HEK293T (cell line): ENCODE results near the gene ACSF3.

Experiments used
- CTCF ChIA-PET: fragments of 350-600 bp; formaldehyde crosslinking; extraction: SDS; loops from one replicate; lab custom pipeline; 2021; ENCODE audit warnings: antibody characterized with exemption, inconsistent platforms; lab: Yijun Ruan, JAX
- POLR2A ChIA-PET: fragments of 350-600 bp; formaldehyde crosslinking; extraction: SDS; loops from one replicate; lab custom pipeline; 2020; ENCODE audit warnings: antibody characterized with exemption, inconsistent platforms; lab: Yijun Ruan, JAX
- DNase-seq: peaks from one replicate; pipeline ENCODE4 v3.0.0; 2012; ENCODE audit warnings: mixed read lengths; ENCODE audit errors: extremely low spot score
- ARNT ChIP-seq: fragments of 450-650 bp; IDR thresholded peaks from 2 replicates; pipeline ENCODE4 v1.6.1; 2017; ENCODE audit warnings: mild to moderate bottlenecking
- BHLHE40 ChIP-seq: fragments of 450-650 bp; IDR thresholded peaks from 2 replicates; pipeline ENCODE4 v1.6.1; 2016; ENCODE audit warnings: mild to moderate bottlenecking, moderate library complexity, borderline replicate concordance
- CTBP1 ChIP-seq: fragments of 450-650 bp; IDR thresholded peaks from 2 replicates; pipeline ENCODE4 v1.6.1; 2016; ENCODE audit warnings: borderline replicate concordance
- ELF4 ChIP-seq: fragments of 450-650 bp; IDR thresholded peaks from 2 replicates; pipeline ENCODE4 v1.6.1; 2017; ENCODE audit warnings: antibody characterized with exemption
- FOXA1 ChIP-seq: fragments of 450-650 bp; IDR thresholded peaks from 2 replicates; pipeline ENCODE4 v1.6.1; 2016; ENCODE audit warnings: mild to moderate bottlenecking
- FOXK2 ChIP-seq: fragments of 450-650 bp; IDR thresholded peaks from 2 replicates; pipeline ENCODE4 v1.6.1; 2016; ENCODE audit warnings: mild to moderate bottlenecking
- FOXM1 ChIP-seq: fragments of 450-650 bp; IDR thresholded peaks from 2 replicates; pipeline ENCODE4 v1.6.1; 2017; ENCODE audit warnings: mild to moderate bottlenecking, borderline replicate concordance
- HDGF ChIP-seq: fragments of 450-650 bp; IDR thresholded peaks from 2 replicates; pipeline ENCODE4 v1.6.1; 2017; ENCODE audit warnings: antibody characterized with exemption, borderline replicate concordance
- L3MBTL2 ChIP-seq: fragments of 450-650 bp; conservative IDR thresholded peaks from 2 replicates; pipeline ENCODE4 v1.6.1; 2016; ENCODE audit warnings: mild to moderate bottlenecking
- LEF1 ChIP-seq: fragments of 450-650 bp; IDR thresholded peaks from 2 replicates; pipeline ENCODE4 v1.6.1; 2017; ENCODE audit warnings: mild to moderate bottlenecking, borderline replicate concordance
- NFRKB ChIP-seq: fragments of 450-650 bp; IDR thresholded peaks from 2 replicates; pipeline ENCODE4 v1.6.1; 2016; ENCODE audit warnings: mild to moderate bottlenecking, moderate library complexity
- PKNOX1 ChIP-seq: fragments of 450-650 bp; IDR thresholded peaks from 2 replicates; pipeline ENCODE4 v1.6.1; 2016
- SP1 ChIP-seq: fragments of 450-650 bp; IDR thresholded peaks from 2 replicates; pipeline ENCODE4 v1.6.1; 2017
- SUZ12 ChIP-seq: fragments of 450-650 bp; IDR thresholded peaks from 2 replicates; pipeline ENCODE4 v1.6.1; 2016; ENCODE audit warnings: mild to moderate bottlenecking
- TARDBP ChIP-seq: fragments of 450-650 bp; IDR thresholded peaks from 2 replicates; pipeline ENCODE4 v1.6.1; 2016
- ZNF384 ChIP-seq: fragments of 450-650 bp; IDR thresholded peaks from 2 replicates; pipeline ENCODE4 v1.6.1; 2016

The ACSF3 gene

GRCh38 chr16:89122322-89122851 is 28.7 kb downstream of the ACSF3 start:
- ChIA-PET POLR2A (no interaction called here), CTCF (no interaction called here)
- no peak for DNase-seq
- no peak for TF ChIP-seq L3MBTL2
- no peak for TF ChIP-seq ELF4
- TF ChIP-seq BHLHE40 = no peak
- TF ChIP-seq SP1 = no peak
- no peak for TF ChIP-seq FOXM1
- TF ChIP-seq FOXK2 = no peak
- no peak for TF ChIP-seq LEF1
- no peak for TF ChIP-seq SUZ12
- TF ChIP-seq PKNOX1 = no peak
- no peak for TF ChIP-seq HDGF
- no peak for TF ChIP-seq FOXA1
- TF ChIP-seq NFRKB = no peak
- TF ChIP-seq CTBP1 = no peak
- TF ChIP-seq TARDBP = no peak

DNA sequence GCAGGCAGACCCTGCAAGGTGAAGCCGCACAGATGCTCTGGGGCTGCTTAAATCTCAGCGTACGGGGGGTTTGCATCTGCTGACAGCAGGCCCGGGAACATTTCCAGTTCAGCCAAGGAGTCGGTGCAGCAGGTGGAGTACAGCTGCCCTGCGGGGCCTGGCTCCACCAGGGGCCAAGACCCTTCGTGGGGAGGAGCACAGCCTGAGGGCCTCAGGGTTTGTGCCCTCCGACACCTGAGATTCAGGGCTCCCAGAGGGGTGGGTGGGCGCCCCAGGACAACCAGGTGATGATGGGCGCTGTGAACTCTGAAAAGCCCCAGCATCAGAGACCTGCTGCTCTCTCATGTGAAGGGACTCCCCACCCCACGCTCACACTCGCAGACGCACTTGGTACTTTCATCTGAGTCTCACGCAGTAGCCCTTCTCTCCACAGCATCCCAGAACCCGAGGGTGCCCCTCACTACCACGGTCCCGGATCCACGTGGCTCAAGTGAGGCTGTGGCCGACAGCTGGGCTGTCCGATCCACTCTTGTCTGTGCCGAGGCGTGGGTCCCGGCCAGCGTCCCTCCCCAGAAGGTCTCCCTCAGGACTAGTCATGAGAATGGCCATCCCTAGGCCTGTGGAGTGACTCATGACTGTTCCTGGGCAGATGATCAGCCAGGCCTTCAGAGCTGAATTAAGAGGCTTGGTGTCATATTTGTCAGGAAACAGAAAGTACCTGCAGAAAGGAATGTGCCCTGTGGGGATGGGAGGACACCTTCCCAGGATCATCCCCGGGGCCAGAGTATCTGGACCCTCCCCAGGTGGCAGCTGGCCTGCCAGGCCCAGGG is 29.6 kb downstream of the ACSF3 start:
- ChIA-PET POLR2A (no interaction called here), CTCF (no interaction called here)

DNA sequence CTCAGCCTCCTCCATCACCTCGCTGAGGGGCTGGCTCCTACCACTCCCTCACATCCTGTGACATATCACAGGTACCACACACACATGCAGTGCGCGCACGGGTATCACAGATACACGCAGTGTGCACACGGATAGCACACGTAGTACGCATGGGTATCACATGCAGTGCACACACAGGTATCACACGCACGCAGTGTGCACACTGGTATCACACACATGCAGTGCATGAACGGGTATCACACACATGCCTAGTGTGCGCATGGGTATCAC is 30.1 kb downstream of the ACSF3 start:
- no peak for DNase-seq
- CTCF ChIA-PET = no interaction called here
- TF ChIP-seq HDGF = no peak
- POLR2A ChIA-PET = no interaction called here

More for the DNA sequence above, 29.6 kb downstream of the ACSF3 start:
- TF ChIP-seq LEF1 = no peak
- no peak for TF ChIP-seq PKNOX1
- no peak for TF ChIP-seq TARDBP
- TF ChIP-seq FOXK2 = no peak
- no peak for TF ChIP-seq ZNF384
- no peak for TF ChIP-seq FOXM1
- TF ChIP-seq SUZ12 = no peak
- no peak for TF ChIP-seq L3MBTL2
- no peak for TF ChIP-seq ELF4
- TF ChIP-seq NFRKB = no peak
- no peak for TF ChIP-seq FOXA1
- TF ChIP-seq HDGF = no peak
- TF ChIP-seq CTBP1 = no peak
- TF ChIP-seq SP1 = no peak
- no peak for TF ChIP-seq ARNT
- no peak for TF ChIP-seq BHLHE40
- DNase-seq = no peak

DNA sequence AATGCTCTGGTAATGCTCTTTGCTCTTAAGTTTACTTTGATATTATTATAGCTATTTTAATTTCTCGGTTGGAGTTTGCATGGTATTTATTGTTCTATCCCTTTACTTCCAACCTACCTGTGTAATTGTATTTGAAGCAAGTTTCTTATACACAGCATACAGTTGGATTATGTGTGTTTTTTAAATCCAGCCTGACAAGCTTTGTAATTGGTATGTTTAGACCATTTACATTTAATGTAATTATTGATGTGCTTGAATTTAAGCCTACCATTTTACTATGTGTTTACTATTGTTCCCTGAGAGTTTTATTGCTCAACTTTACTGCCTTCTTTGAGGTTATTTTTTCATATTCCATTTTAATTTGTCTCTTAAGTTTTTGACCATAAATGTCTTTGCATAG is 35.7 kb downstream of the ACSF3 start:
- TF ChIP-seq LEF1 (no peak), PKNOX1 (no peak), FOXA1 (no peak), ELF4 (no peak), NFRKB (no peak), SUZ12 (no peak)
- DNase-seq = no peak
- POLR2A ChIA-PET = no interaction called here
- CTCF ChIA-PET = no interaction called here

DNA sequence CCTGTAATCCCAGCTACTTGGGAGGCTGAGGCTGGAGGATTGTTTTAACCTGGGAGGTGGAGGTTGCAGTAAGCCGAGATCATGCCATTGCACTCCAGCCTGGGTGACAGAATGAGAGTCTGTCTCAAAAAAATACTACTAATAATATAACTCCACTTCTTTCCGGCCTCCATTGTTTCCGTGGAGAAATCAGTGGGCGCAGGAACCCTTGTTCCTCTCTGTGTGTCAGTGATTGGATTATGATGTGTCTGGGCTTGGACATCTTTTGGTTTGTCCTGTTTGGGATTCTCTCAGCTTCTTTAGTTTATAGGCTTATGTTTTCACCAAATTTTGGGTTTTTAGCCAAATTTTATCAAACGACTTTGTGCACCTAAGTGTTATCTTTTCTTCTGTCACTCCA is 36.8 kb downstream of the ACSF3 start:
- POLR2A ChIA-PET = no interaction called here
- CTCF ChIA-PET = no interaction called here
- no peak for DNase-seq
- no peak for TF ChIP-seq FOXK2
- TF ChIP-seq PKNOX1 = no peak

DNA sequence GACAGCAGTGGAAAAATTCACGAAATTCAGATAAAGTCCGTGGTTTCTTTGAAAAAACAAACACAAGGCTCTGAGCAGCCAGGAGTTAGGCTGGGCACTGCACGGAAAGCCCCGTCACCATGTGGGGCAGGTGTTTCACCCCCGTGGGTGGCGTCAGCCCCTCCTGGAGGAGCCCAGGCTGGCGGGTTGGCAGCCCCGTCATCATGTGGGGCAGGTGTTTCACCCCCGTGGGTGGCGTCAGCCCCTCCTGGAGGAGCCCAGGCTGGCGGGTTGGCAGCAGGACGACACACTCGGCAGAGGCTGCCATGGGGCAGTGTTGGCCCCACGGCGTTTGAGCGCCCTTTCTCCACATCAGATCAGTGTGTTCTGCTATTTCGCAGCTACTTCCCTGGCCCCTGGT is 38.1 kb downstream of the ACSF3 start:
- no peak for TF ChIP-seq HDGF
- TF ChIP-seq LEF1 = no peak
- no peak for TF ChIP-seq SUZ12
- no peak for TF ChIP-seq CTBP1
- no peak for TF ChIP-seq ELF4
- DNase-seq = no peak
- POLR2A ChIA-PET = no interaction called here
- CTCF ChIA-PET = interaction anchor here (0.6 kb wide), 1 partner anchor 376 kb away, joined by 3 read pairs; no protein-coding TSS in a partner anchor
